ENCODE results near the gene GIT2. TPM values are rescaled to one million over a fixed set of nuclear protein-coding genes. Genes with fewer than 3 reads are reported as not detected.
"Not testable (repeated sequence)": the region's sequence is repeated elsewhere in the genome, so short reads cannot be mapped to it uniquely, and the experiment has no call there.

The GIT2 gene
- total and polyA plus RNA-seq, 2 experiments from 2014 or later = 21.5 to 22.4 TPM

- Histone ChIP-seq H3K27ac (no peak overlapping the region), H3K27me3 (peaks cover 4% of the 10 kb centered on the region), H3K36me3 (replicated peaks; ENCODE audit: insufficient read depth, low read depth) (no peaks in the 10 kb centered on the region)
Observed at GRCh38 chr12:109892165-109892715, 103.9 kb downstream of the GIT2 start.

GRCh38 chr12:109891731-109892130 is 104.4 kb downstream of the GIT2 start:
- not testable (repeated sequence) for DNase-seq (ENCODE audit: low spot score); H3K4me3 ChIP-seq; H3K4me1 ChIP-seq (ENCODE audit: insufficient read depth); H3K9me3 ChIP-seq (ENCODE audit: low read depth); H3K36me3 ChIP-seq (replicated peaks; ENCODE audit: insufficient read depth, low read depth); H3K9me2 ChIP-seq (replicated peaks; ENCODE audit: insufficient read depth); H3K4me2 ChIP-seq; H3K27me3 ChIP-seq; H2AFZ ChIP-seq; H3K79me2 ChIP-seq; H4K20me1 ChIP-seq (ENCODE audit: insufficient read depth, poor library complexity, severe bottlenecking); H3K27ac ChIP-seq
- WGBS (ENCODE audit: low lambda C conversion rate, missing lambda C conversion rate) = 87% methylated on average over 7 of the region's 7 CpGs

More at GRCh38 chr12:109892165-109892715, 103.9 kb downstream of the GIT2 start:
- H3K9me2 ChIP-seq (replicated peaks; ENCODE audit: insufficient read depth) = no peaks in the 10 kb centered on the region
- H3K4me2 ChIP-seq = no peak overlapping the region
- no peak for TF ChIP-seq CTCF (IDR thresholded peaks at IDR 0.05; ENCODE audit: poor library complexity)
- TF ChIP-seq EZH2 (IDR thresholded peaks at IDR 0.05; ENCODE audit: borderline replicate concordance) = no peak
- TF ChIP-seq EZH2phosphoT487 (IDR thresholded peaks at IDR 0.05; ENCODE audit: low read depth, severe bottlenecking, unreplicated experiment) = no peak
- no peak overlapping the region for H2AFZ ChIP-seq
- H3K79me2 ChIP-seq = no peaks in the 10 kb centered on the region
- no peak overlapping the region for H3K4me3 ChIP-seq
- H4K20me1 ChIP-seq (ENCODE audit: insufficient read depth, poor library complexity, severe bottlenecking) = no peaks in the 10 kb centered on the region
- DNase-seq (ENCODE audit: low spot score) = no peak
- no peaks in the 10 kb centered on the region for H3K4me1 ChIP-seq (ENCODE audit: insufficient read depth)
- WGBS (ENCODE audit: low lambda C conversion rate, missing lambda C conversion rate) = 92% methylated on average over 1 of the region's 1 CpG
- no peaks in the 10 kb centered on the region for H3K9me3 ChIP-seq (ENCODE audit: low read depth)

GRCh38 chr12:109890620-109891170 is 105.5 kb downstream of the GIT2 start:
- Histone ChIP-seq H2AFZ (no peak overlapping the region), H3K4me1 (ENCODE audit: insufficient read depth) (no peaks in the 10 kb centered on the region), H3K27me3 (peaks cover 4% of the 10 kb centered on the region), H3K4me3 (no peak overlapping the region), H3K4me2 (no peak overlapping the region), H3K9me2 (replicated peaks; ENCODE audit: insufficient read depth) (no peaks in the 10 kb centered on the region), H3K79me2 (no peaks in the 10 kb centered on the region), H4K20me1 (ENCODE audit: insufficient read depth, poor library complexity, severe bottlenecking) (no peaks in the 10 kb centered on the region), H3K36me3 (replicated peaks; ENCODE audit: insufficient read depth, low read depth) (no peaks in the 10 kb centered on the region), H3K9me3 (ENCODE audit: low read depth) (no peaks in the 10 kb centered on the region), H3K27ac (no peak overlapping the region)
- no peak for DNase-seq (ENCODE audit: low spot score)
- TF ChIP-seq EZH2phosphoT487 (IDR thresholded peaks at IDR 0.05; ENCODE audit: low read depth, severe bottlenecking, unreplicated experiment) (no peak), EZH2 (IDR thresholded peaks at IDR 0.05; ENCODE audit: borderline replicate concordance) (no peak), CTCF (IDR thresholded peaks at IDR 0.05; ENCODE audit: poor library complexity) (no peak)
- WGBS (ENCODE audit: low lambda C conversion rate, missing lambda C conversion rate) = 71% methylated on average over 13 of the region's 13 CpGs

GRCh38 chr12:109888179-109889020 is 107.8 kb downstream of the GIT2 start:
- Histone ChIP-seq H2AFZ (no peak overlapping the region), H3K9me3 (ENCODE audit: low read depth) (no peaks in the 10 kb centered on the region), H3K27ac (no peak overlapping the region), H3K27me3 (peaks cover 4% of the 10 kb centered on the region), H3K9me2 (replicated peaks; ENCODE audit: insufficient read depth) (no peaks in the 10 kb centered on the region), H3K79me2 (no peaks in the 10 kb centered on the region), H3K4me2 (no peak overlapping the region), H4K20me1 (ENCODE audit: insufficient read depth, poor library complexity, severe bottlenecking) (no peaks in the 10 kb centered on the region), H3K36me3 (replicated peaks; ENCODE audit: insufficient read depth, low read depth) (no peaks in the 10 kb centered on the region), H3K4me1 (ENCODE audit: insufficient read depth) (no peaks in the 10 kb centered on the region), H3K4me3 (no peak overlapping the region)
- 83% methylated on average over 12 of the region's 12 CpGs for WGBS (ENCODE audit: low lambda C conversion rate, missing lambda C conversion rate)
- TF ChIP-seq CTCF (IDR thresholded peaks at IDR 0.05; ENCODE audit: poor library complexity) = no peak
- DNase-seq (ENCODE audit: low spot score) = no peak

Measured in hepatocyte (in vitro differentiated cells).